Smooth muscle cell of the brain vasculature (primary cell): ENCODE measurements around the gene AEBP1.

Experiments
- DNase-seq: peaks from one replicate; pipeline ENCODE4 v3.0.0-alpha.2; 2012; ENCODE audit warnings: low read depth, low spot score

The AEBP1 gene

DNA sequence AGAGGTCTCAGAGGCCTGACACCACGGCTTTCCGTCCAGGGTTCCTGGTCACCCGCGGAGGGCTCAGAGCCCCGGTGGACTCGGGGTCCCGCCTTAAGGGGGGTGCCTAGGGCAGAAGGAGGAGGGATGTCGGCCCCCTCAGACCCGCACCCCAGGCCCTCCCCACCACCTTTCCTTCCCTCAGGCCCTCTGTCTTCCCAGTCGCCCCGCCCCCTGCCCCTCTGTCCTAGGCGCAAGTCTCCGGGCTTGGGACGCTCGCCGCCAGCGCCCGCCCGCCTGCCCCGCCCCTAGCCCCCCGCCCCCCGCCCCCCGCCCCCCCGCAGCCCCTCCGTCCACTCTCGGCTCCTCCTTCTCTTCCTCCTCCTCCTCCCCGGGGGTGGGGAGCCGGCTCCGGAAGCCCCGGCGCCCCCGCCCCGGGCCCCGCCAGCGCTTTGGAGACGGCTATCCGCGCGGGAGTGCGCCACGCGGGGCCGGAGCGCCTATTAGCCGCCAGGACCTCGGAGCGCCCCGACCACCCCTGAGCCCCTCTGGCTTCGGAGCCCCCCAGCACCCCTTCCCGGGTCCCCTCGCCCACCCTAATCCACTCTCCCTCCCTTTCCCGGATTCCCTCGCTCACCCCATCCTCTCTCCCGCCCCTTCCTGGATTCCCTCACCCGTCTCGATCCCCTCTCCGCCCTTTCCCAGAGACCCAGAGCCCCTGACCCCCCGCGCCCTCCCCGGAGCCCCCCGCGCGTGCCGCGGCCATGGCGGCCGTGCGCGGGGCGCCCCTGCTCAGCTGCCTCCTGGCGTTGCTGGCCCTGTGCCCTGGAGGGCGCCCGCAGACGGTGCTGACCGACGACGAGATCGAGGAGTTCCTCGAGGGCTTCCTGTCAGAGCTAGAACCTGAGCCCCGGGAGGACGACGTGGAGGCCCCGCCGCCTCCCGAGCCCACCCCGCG, at the start of gene AEBP1:
TSS of gene AEBP1 (plus strand) at position 423 of the 937 bp plus-strand sequence. CDS start at position 744, 321 bp downstream.
- DNase-seq, result no peak

- no peak for DNase-seq
These were observed 47.5 kb upstream of the AEBP1 start for GRCh38 chr7:44056681-44057080.

- no peak for DNase-seq
These were observed 46.8 kb upstream of the AEBP1 start for GRCh38 chr7:44057181-44057848.

DNA sequence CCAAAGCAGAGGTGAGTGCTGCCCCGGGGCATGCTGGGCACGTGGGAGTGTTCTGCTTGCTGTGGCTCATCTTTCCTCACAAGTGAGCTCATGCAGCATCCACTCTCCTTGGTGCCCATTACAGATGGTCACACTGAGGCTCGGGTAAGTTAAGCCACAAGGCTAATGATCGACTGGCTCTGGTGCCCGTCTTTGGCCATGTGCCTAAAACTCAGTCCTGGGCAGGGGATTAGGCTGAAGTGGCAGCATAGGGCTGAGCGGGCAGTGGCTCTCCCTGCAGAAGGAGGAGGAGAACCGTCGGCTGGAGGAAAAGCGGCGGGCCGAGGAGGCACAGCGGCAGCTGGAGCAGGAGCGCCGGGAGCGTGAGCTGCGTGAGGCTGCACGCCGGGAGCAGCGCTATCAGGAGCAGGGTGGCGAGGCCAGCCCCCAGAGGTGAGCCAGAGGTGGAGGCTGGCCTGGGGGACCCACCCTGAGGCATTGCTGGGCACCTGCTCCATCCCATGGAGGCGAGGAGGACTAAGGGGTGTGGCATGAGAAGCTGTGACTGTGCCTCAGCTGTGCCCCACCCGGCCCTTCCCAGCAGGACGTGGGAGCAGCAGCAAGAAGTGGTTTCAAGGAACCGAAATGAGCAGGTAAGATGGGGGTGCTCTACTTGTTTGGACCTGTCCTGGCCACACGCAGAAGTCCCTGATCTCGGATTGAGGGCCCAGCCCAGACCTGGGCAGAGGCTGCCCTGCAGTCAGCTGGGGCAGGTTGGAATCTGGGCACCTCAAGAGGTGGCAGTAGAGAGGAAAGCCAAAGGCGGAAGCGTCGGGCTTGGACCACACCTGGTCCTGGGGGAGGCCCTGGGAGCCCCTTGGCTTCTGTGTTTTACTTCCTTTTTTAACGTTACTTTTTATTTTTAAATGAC, 46.0 kb upstream of the AEBP1 start:
- no peak for DNase-seq

DNA sequence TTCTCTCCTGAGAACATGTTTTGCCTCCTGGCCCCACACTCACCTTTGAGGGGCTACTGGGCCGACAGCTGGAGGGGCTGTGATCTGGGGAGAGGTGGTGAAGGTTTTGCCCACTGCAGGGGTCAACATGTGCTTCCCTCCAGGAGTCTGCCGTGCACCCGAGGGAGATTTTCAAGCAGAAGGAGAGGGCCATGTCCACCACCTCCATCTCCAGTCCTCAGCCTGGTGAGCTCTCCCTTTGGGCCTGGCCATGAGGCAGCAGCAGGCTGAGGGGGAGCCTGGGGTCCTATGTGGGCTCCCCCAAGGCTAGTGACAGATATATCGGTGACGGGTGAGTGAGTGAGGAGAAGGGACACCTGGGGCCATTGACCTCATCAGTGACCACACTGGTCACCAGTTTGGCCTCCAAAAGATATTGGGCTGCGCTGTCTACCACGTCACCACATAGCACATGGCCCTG, 45.4 kb upstream of the AEBP1 start:
- no peak for DNase-seq

- DNase-seq, result no peak
These were observed 44.7 kb upstream of the AEBP1 start for GRCh38 chr7:44059219-44060090.

GRCh38 chr7:44060091-44060947, 43.8 kb upstream of the AEBP1 start:
- no peak for DNase-seq

GRCh38 chr7:44060948-44061644, 43.0 kb upstream of the AEBP1 start:
- no peak for DNase-seq

DNA sequence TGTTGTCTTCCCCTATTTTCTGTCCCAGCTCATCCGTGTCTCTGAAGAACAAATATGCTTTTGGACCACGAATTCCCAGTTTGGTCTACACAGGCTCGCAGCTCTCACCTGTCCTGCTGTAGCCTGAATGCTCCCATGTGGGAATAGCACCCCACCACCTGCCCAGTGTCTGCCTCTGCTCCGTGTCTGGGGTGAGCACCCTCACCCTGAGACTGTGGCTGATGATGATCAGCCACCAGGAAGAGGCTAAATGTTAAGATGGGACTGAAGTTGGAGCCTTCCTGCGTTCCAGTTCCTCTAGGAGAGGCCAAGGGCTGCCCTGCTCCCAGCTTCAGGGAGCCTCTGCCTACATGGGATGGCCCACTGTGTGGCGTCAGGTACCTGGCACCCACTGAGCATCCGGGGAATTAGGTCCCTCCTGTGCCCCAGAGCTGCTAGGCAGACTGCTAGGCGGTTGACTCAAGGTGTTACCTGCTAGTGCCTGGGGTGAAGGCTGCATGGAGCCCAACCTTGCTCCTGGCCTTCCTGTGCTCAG, 42.4 kb upstream of the AEBP1 start:
- DNase-seq, result no peak

DNA sequence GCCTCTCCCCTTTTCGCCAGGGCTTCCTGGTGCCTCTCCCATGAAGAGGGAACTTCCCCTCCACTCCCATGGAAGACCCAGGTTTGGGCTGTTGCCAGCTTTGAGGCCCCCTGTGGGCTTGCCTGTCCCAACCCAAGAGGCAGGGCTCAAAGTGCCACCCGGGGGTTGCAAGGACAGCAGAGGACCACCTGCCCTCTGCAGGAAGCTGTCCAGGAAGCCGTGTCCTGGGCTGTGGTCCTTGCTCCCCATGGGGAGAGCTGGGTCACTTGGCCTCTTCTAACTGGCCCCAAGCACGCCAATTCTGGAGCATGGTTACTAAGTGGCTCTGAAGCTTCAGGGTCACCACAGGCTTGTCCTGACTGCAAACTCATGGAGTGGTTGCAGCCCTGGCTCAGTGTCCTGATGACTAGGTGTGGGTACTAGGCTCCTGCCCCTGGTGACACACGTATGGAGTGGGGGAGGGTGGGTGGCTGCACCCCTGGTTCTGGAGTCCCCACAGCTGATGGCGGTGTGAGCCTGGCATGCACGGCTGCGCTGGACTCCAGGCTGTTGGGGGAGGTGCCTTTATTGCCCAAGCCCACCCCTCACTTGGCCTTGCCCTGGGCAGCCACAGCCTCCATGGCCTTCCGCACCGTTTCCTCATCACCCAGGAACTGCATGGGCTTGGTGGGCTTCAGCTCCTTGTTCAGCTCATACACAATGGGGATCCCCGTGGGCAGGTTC, 41.8 kb upstream of the AEBP1 start:
- no peak for DNase-seq

DNA sequence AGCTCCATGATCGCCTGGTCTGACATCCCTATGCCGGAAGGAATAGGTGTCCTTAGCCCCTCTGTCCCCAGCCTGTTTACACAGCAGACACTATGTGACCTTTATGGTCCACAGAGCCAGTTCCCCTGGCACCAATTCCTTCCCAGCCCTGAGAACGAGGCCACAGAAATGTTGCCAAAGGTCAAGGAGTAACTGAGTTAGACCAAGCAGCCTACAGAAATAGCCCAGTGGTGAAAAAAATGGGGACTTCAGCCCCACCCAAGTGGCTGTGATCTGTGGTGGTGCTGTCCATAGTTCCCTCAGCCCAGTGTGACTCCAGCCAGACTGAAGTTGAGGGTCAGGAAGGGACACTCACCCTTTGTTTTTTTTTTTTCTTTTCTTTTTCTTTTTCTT, 41.2 kb upstream of the AEBP1 start:
- no peak for DNase-seq

- DNase-seq, result no peak
These were observed 40.6 kb upstream of the AEBP1 start for GRCh38 chr7:44063547-44063893.

DNA sequence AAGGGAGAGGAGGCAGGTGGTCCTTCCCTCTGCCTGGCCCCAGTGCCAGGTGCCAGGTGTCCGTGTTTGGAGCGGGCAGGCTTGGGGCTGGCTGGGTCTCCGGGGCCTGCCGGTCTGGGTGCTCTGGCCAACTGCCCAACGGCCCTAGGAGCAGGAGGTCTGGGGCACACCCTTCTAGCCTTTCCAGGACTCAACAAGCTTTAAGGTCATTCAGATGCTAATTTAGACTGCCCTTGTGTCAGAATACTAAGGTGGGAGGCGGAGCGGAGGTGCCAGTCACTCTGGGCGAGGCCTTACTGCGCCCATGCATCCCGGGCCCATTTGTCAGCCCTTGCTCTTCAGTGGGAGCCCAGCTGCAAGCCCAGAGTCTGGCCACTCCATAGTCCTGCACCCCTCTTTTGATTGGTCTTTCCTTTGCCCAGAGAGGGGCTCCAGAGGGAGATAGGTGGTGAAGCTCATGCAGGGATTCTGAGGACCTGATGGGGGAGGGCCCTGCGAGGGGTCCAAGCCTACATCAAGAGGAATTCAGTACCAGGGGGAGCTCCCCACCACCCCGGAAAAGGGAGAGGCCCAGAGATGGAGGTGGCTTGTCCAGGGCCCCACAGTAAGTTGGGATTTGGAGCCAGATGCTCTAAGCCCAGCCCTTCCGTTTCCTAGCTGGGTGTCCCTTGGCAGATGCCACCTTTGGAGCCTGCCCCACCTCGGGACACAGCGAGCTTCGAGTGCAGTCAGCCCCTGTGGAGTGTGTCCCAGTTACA, 40.1 kb upstream of the AEBP1 start:
- DNase-seq, result no peak

DNA sequence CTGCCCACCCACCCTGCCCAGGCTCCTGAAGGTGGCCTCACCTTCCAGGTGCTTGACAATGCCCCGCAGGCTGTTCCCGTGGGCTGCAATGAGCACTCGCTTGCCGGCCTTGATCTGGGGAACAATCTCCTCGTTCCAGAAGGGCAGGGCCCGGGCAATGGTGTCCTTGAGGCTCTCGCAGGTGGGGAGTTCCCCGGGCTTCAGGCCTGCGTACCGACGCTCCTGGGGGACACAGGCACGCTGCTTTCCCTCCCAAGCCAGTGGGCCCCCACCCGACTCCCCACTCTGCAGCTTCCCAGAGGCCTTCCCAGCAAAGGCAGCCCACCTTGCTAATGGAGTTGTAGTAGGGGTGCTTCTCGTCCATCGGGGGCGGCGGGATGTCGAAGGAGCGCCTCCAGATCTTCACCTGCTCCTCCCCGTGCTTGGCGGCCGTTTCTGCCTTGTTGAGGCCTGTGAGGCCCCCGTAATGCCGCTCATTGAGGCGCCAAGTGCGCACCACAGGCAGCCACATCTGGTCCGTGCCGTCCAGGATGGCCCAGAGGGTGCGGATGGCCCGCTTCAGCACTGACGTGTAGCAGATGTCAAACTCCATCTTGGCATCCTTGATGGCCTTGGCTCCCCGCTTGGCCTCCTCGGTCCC, 39.2 kb upstream of the AEBP1 start:
- DNase-seq, result no peak

GRCh38 chr7:44065431-44066110, 38.6 kb upstream of the AEBP1 start, which contains the start of gene PGAM2:
Gene PGAM2 (minus strand): TSS chr7:44065567. CDS start chr7:44065529, 38 bp downstream.
- no peak for DNase-seq

- no peak for DNase-seq
These were observed 38.1 kb upstream of the AEBP1 start for GRCh38 chr7:44066111-44066460.
